GM23338 (cell line): ENCODE results near the gene BRINP2. TPM values are rescaled to one million over a fixed set of nuclear protein-coding genes. Genes with fewer than 3 reads are reported as not detected.

Experiments used
- ATAC-seq: fragments of 200-7000 bp; cut with Tn5 transposase; 3 replicates; pipeline ENCODE4 v1.9.1; 2020
- DNase-seq: peaks from one replicate; pipeline ENCODE4 v3.0.0-alpha.2; 2015; ENCODE audit warnings: low spot score
- H2AFZ ChIP-seq: fragments of 200-600 bp; sonication (generic); 2 replicates; pipeline ENCODE4 v1.8.0; 2016; ENCODE audit warnings: antibody characterized with exemption, mild to moderate bottlenecking, moderate library complexity
- H3F3A ChIP-seq: fragments of 200-600 bp; sonication (generic); replicated peaks from 2 replicates; pipeline ENCODE4 v1.8.0; 2017; ENCODE audit warnings: antibody characterized with exemption, mixed run types, low read depth
- H3K27ac ChIP-seq: fragments of 200-600 bp; sonication (generic); 2 replicates; pipeline ENCODE4 v1.6.1; 2016; ENCODE audit warnings: low read depth
- H3K27me3 ChIP-seq: fragments of 200-600 bp; sonication (generic); 2 replicates; pipeline ENCODE4 v1.8.0; 2016; ENCODE audit warnings: mild to moderate bottlenecking, mixed run types, moderate library complexity; ENCODE audit not compliant: insufficient read depth
- H3K36me3 ChIP-seq: fragments of 200-600 bp; sonication (generic); 2 replicates; pipeline ENCODE4 v1.8.0; 2016; ENCODE audit warnings: mild to moderate bottlenecking; ENCODE audit not compliant: insufficient read depth
- H3K4me1 ChIP-seq: fragments of 200-600 bp; sonication (generic); 2 replicates; pipeline ENCODE4 v1.8.0; 2016; ENCODE audit warnings: mild to moderate bottlenecking, moderate library complexity; ENCODE audit not compliant: insufficient read depth
- H3K4me2 ChIP-seq: fragments of 200-600 bp; sonication (generic); 2 replicates; pipeline ENCODE4 v1.7.1; 2017; ENCODE audit warnings: mixed run types
- H3K4me3 ChIP-seq: fragments of 200-600 bp; sonication (generic); 2 replicates; pipeline ENCODE4 v1.6.1; 2016; ENCODE audit warnings: mixed run types
- H3K79me2 ChIP-seq: fragments of 200-600 bp; sonication (generic); replicated peaks from 2 replicates; pipeline ENCODE4 v1.8.0; 2017; ENCODE audit warnings: mild to moderate bottlenecking; ENCODE audit not compliant: insufficient read depth
- H3K9me2 ChIP-seq: fragments of 200-600 bp; sonication (generic); 2 replicates; pipeline ENCODE4 v1.8.0; 2017; ENCODE audit not compliant: insufficient read depth
- H4K20me1 ChIP-seq: fragments of 200-600 bp; sonication (generic); replicated peaks from 2 replicates; pipeline ENCODE4 v1.8.0; 2017; ENCODE audit warnings: mild to moderate bottlenecking; ENCODE audit not compliant: insufficient read depth
- H3K27ac Mint-ChIP-seq: 2 replicates; pipeline ENCODE4 v1.8.0; 2020; ENCODE audit warnings: inconsistent platforms, mild to moderate bottlenecking, moderate library complexity, mixed read lengths
- H3K27me3 Mint-ChIP-seq: 3 replicates; pipeline ENCODE4 v1.8.0; 2022; ENCODE audit warnings: low read depth, mild to moderate bottlenecking, moderate library complexity, mixed read lengths, inconsistent platforms; ENCODE audit not compliant: insufficient read depth, poor library complexity
- H3K36me3 Mint-ChIP-seq: 3 replicates; pipeline ENCODE4 v1.8.0; 2021; ENCODE audit warnings: low read depth, mild to moderate bottlenecking, inconsistent platforms, moderate library complexity, mixed read lengths
- H3K4me1 Mint-ChIP-seq: 3 replicates; pipeline ENCODE4 v1.8.0; 2020; ENCODE audit warnings: mild to moderate bottlenecking, inconsistent platforms, mixed read lengths
- H3K4me3 Mint-ChIP-seq: 3 replicates; pipeline ENCODE4 v1.8.0; 2021; ENCODE audit warnings: moderate library complexity, mild to moderate bottlenecking, inconsistent platforms, mixed read lengths
- H3K9me3 Mint-ChIP-seq: 3 replicates; pipeline ENCODE4 v1.8.0; 2020; ENCODE audit warnings: moderate library complexity, mild to moderate bottlenecking, inconsistent platforms, mixed read lengths
- CREB1 ChIP-seq: fragments of 250-450 bp; sonication (Bioruptor Pico); IDR thresholded peaks from 2 replicates; pipeline ENCODE4 v1.5.0; 2020; ENCODE audit warnings: low read depth, mild to moderate bottlenecking, moderate library complexity
- CTCF ChIP-seq, 2 experiments: fragments of 200-600 bp in 1 of 2; sonication (generic) in 1 of 2; conservative IDR thresholded peaks; 2 replicates each; pipeline versions ENCODE4 v1.5.1 to v1.6.1; 2016 to 2017; ENCODE audit warnings: antibody characterized with exemption in 2 of 2, low read depth in 2 of 2, mild to moderate bottlenecking in 2 of 2, moderate library complexity in 1 of 2
- ETS1 ChIP-seq: IDR thresholded peaks from 2 replicates; pipeline ENCODE4 v1.6.1; 2016; ENCODE audit warnings: antibody characterized with exemption
- JUNB ChIP-seq: IDR thresholded peaks from one replicate; pipeline ENCODE4 v1.6.1; 2016; ENCODE audit warnings: antibody characterized with exemption; ENCODE audit not compliant: unreplicated experiment
- NANOG ChIP-seq: IDR thresholded peaks from 2 replicates; pipeline ENCODE4 v1.6.1; 2016; ENCODE audit warnings: antibody characterized with exemption, borderline replicate concordance
- REST ChIP-seq: IDR thresholded peaks from one replicate; pipeline ENCODE4 v1.6.1; 2018; ENCODE audit warnings: antibody characterized with exemption; ENCODE audit not compliant: unreplicated experiment
- ZNF114 ChIP-seq: fragments of 250-450 bp; sonication (Bioruptor Pico); IDR thresholded peaks from 2 replicates; pipeline ENCODE4 v1.5.0; 2020; ENCODE audit warnings: mild to moderate bottlenecking, moderate library complexity
- ZNF331 ChIP-seq: fragments of 250-450 bp; sonication (Bioruptor Pico); IDR thresholded peaks from 2 replicates; pipeline ENCODE4 v1.5.0; 2020; ENCODE audit warnings: low read depth, mild to moderate bottlenecking, moderate library complexity
- ZNF462 ChIP-seq: fragments of 250-450 bp; sonication (Bioruptor Pico); IDR thresholded peaks from 2 replicates; pipeline ENCODE4 v1.5.0; 2020; ENCODE audit warnings: mild to moderate bottlenecking, moderate library complexity
- polyA plus RNA-seq: library from polyadenylated mRNA; unstranded; fragments of >200 nt; fragmentation: Nextera tagmentation; extraction: Ambion mirVana; gene quantifications from 2 replicates; pipeline ENCODE4 v1.2.1, GENCODE V29; 2016
- total RNA-seq: library from RNA; depleted of rRNA; stranded (reverse); fragments of >200 nt; shearing (Covaris generic); gene quantifications from 2 replicates; pipeline ENCODE4 v1.2.3, GENCODE V29; 2014

Gene BRINP2
- total and polyA plus RNA-seq, 2 experiments from 2014 or later: 0.10 to 0.52 TPM

- H2AFZ ChIP-seq: no peak overlapping the region
- Mint-ChIP-seq H3K36me3 (no peaks in the 10 kb centered on the region), H3K9me3 (no peaks in the 10 kb centered on the region), H3K4me3 (no peak overlapping the region), H3K4me1 (peaks cover 10% of the 10 kb centered on the region), H3K27ac (no peak overlapping the region), H3K27me3 (no peaks in the 10 kb centered on the region)
- H4K20me1 ChIP-seq: no peaks in the 10 kb centered on the region
- H3K27ac ChIP-seq: no peak overlapping the region
- H3F3A ChIP-seq: no peaks in the 10 kb centered on the region
- no peaks in the 10 kb centered on the region for H3K79me2 ChIP-seq
- H3K4me2 ChIP-seq: no peak overlapping the region
- no peaks in the 10 kb centered on the region for H3K36me3 ChIP-seq
- no peak overlapping the region for H3K4me3 ChIP-seq
- H3K27me3 ChIP-seq: no peaks in the 10 kb centered on the region
- no peak for TF ChIP-seq REST
- no peak for TF ChIP-seq ZNF331
- no peak for TF ChIP-seq ZNF462 (CRISPR knock-in tag)
- TF ChIP-seq NANOG: no peak
- TF ChIP-seq ETS1: no peak
- TF ChIP-seq CTCF (conservative IDR thresholded peaks at IDR 0.05; ENCODE audit: low read depth in 2 of 2): no peak
- no peak for TF ChIP-seq ZNF114 (CRISPR knock-in tag)
- TF ChIP-seq CREB1 (CRISPR knock-in tag): no peak
- no peak for TF ChIP-seq JUNB
- no peak for ATAC-seq
- no peak for DNase-seq
- 0 out of 2 replicates have a peak, but pooled peaks cover 2% of the 10 kb centered on the region for H3K9me2 ChIP-seq
- no peaks in the 10 kb centered on the region for H3K4me1 ChIP-seq
Observed at GRCh38 chr1:177286396-177286795, 115.6 kb downstream of the BRINP2 start.
